CD4-positive, alpha-beta T cell treated with Interleukin-2 at 100 ng/mL for 4 hours (primary cell): ENCODE results near the gene FOSL2.

Experiments
- DNase-seq: peaks from one replicate; pipeline ENCODE4 v3.0.0-alpha.2; 2020; ENCODE audit warnings: low spot score

FOSL2 gene

DNA sequence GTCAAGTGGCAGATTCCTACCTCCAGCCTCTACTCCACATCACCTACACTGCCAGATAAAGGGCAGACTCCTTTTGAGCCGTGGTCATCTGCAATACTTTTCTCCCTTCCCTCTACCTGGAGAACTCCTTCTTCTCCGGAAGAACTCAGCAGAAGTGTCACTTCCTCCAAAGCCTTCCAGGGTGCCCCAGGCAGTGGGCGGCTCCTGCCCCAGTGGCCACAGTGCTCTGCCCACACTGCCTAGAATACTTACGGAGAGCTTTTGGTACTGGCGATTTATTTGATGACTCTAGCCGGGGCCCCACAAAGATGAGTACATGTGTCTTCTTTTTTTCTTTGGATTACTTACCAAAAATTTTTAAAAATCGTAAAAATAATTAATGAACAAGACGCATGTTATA is 39.7 kb downstream of the FOSL2 start:
- no peak for DNase-seq

GRCh38 chr2:28433215-28433614 is 40.6 kb downstream of the FOSL2 start:
- DNase-seq: no peak

DNA sequence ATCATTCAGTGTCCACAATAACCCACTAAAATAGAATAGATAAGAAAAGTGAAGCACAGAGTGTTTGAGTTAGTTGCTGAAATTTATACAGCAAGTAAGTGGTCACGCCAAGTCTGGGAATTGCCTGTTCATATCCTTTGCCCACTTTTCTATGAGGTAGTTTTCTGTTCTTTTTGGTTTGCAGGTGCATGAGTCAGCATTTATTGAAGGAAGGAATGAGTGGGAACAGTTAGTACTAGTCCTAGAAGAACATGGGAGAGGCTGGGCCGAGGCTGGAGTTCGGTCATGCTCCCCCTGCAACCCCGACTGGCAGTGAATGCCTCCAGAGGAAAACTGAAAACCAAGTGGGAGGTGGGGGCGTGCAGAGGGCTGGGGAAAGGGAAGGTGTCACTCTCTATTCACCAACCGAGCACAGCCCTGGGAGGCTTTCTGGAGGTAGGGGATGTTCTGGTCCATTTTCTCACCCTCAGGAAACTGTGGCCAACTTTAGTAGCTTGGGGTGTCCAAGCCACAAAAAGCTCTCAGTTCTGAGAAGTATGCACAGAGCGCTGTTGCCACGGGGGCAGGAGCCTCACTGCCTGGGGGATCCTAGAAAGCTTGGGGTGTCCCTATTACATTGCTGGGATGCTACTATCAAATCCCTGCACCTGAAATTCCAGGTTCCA is 41.4 kb downstream of the FOSL2 start:
- no peak for DNase-seq

- DNase-seq: no peak
Measured at GRCh38 chr2:28434600-28434989, 41.9 kb downstream of the FOSL2 start.

GRCh38 chr2:28435241-28435640 is 42.6 kb downstream of the FOSL2 start:
- no peak for DNase-seq

DNA sequence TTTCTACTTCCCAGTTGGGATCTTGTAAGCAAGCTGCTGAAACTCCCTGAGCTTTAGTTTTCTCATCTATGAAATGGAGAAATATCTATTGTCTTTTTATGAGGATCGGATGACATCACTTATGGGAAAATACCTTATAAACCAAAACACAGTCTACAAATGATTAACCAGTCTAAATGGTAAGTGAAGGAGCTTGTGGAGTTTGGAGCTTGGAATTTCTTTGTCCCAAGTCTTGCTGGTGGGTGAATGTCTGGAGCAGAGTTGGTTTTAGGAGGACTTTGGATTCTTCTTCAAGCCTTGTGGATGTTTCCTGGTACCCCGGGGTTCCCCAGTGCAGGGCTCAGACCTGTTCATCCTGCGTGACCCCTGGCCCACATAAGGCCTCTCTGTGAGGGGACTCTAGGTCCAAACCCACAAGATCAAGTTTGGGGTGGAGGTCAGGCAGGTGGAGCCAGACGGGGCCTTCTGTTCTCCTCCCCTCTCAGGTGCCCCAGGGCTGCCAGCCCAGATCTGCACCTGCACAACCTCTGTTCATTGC is 43.2 kb downstream of the FOSL2 start:
- DNase-seq: no peak

DNA sequence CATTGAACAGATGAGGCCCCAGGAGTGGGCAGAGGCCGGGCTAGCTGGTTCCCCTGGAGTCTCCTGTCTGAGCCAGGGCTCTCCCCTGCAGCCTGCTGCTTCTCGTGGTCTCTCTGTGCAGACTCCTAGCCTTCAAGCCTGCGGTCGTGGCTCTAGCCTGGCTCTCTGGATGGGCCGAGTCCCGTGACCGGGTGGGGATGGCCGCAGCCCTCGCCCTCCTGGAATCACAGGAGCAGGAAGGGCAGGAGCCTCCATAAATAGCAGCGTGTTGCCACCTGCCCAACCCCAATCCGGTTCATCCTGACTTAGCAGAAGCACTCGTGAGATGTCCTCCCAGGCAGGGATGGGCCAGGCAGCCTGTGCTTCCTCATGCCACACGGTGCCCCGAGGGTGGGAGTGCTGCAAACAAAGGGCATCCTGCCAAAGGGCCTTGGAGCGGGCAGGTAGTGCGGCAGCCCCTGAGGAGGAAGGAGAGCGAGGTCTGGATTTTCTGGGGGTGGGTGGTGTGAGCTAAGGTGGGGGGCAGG is 43.9 kb downstream of the FOSL2 start:
- no peak for DNase-seq

DNA sequence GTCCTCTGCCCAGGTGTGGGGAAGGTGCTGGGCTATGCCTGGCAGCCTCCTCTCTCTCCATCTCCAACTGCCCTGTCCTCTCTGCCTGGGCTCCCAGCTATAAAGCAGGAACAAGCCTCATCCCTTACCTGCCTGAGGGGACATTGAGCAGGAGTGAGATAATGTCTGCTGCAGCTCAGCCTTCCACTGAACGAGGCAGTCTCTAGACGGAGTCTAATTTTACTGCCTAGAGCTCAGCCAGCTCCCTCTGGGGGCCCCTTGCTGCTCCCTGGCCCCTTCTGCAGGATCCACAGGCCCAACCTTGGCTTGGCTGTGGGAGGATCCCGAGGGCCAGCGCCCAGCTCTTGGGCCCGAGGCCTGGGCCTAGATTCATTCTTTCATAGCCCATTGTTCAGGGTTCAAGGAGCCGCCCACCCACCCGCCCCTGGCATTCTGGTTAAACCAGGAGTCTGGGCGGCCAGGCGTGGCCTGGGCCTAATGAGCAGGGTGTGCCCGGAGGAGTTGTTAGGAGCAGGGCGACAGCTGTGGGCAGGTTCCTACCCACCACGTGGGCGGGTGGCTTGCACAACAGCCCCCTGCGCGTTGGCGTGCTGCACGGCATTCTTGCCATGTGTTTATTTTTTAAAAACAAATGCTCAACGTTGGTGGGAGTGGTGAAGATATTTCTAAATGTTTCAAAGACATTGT is 44.6 kb downstream of the FOSL2 start:
- DNase-seq: no peak

DNA sequence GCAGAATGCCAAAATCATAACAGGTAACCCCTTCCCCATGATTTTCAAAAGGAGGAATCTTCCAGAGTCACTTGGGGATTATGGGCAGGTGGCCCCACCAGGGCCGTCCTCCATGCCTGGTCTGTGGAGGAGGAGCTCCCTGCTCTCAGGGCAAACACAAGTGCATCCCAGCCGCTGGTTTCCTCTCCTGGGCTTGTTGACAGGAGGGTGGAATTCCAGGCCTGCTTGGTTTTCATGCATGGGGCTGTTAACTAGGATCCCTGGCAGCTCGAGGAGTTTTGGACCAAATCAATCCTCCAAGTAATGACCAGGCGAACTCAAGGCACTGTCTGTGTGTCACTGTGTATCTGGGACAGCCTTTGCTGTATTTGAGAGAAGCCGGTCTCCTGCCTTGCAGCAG is 45.3 kb downstream of the FOSL2 start:
- DNase-seq: no peak

DNA sequence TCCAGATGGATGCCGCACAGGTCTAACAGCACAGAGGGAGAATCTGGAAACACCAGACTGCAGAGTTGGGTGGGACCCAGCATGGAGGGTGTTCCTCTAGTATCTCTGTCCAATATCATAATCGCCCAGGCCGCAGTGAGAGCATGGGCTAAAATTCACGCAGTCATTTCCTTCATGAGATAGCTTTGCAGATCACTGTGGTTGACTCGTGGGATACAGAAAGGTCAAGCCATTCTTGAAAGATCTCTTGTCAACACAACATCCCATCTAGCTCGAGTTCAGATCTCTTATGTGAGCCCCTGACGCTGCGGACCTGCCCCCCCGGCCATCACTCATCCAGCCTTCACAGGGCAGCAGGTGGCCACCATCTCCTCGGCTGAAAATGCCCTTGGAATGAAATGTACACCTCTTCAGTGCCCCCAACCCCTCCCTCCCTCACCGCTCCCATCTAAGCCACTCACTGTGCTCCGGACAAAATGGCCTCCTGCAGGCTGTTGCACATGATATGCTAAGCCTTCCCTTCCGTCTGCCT is 45.9 kb downstream of the FOSL2 start:
- no peak for DNase-seq

- DNase-seq: no peak
Measured at GRCh38 chr2:28439127-28439526, 46.5 kb downstream of the FOSL2 start.

DNA sequence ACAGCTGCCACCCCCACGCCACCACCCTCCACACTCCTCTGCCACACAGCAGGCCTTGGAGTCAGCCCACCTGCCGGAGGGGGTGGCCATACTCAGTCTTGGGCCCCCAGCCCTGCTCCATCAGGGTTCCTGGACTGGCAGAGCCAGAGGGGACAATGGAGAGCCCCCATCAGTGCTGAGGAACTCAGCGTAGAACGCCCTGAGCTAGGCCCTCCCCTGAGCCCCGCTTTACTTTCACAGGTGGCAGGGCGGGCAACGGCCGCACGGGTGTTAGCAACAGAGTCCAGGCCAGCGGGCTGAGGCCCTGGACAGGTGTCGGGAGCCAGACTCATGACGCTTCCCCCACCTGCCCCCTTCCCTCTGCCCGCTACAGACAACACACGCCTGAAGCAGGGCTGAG is 47.1 kb downstream of the FOSL2 start:
- no peak for DNase-seq

DNA sequence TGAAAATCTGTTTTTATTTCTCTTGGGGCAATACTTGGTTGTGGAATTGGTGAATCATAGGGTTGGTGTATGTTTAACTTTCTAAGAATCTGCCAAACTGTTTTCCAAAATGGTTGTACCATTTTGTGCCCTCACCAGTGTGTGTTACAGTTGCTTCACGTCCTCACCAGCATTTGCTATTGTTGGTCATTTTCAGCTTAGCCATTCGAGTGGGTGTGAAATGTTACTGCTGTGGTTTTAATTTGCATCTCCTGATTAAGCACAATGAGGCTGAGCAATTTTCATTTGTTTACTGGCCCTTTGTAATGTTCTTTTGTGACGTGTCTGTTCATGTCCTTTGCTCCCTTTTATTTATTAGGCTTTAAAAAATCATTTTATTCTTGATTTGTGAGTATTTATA is 49.7 kb downstream of the FOSL2 start:
- no peak for DNase-seq

DNA sequence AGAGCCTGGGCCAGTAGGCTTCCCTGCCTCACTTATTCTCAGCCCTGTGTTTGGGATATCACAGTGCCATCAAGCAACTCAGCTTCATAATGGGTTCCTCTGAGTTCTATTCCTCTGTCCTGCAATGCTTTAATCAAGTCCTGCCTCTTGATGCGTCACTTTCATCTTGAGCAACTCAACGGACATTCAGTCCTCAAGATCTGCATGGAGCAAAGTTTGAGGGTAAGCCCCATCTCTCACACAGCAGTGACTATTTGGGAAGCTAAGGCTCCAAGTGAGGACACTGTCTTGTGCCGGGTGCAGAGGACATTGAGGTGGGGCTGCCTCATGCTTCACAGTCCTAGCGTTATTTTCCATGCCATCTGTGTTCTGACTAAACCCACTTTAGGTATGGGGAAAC is 52.3 kb downstream of the FOSL2 start:
- no peak for DNase-seq

GRCh38 chr2:28445448-28446258 is 53.0 kb downstream of the FOSL2 start:
- no peak for DNase-seq

- no peak for DNase-seq
Measured at GRCh38 chr2:28446531-28446930, 53.9 kb downstream of the FOSL2 start.

- no peak for DNase-seq
Measured at GRCh38 chr2:28447086-28447485, 54.4 kb downstream of the FOSL2 start.

DNA sequence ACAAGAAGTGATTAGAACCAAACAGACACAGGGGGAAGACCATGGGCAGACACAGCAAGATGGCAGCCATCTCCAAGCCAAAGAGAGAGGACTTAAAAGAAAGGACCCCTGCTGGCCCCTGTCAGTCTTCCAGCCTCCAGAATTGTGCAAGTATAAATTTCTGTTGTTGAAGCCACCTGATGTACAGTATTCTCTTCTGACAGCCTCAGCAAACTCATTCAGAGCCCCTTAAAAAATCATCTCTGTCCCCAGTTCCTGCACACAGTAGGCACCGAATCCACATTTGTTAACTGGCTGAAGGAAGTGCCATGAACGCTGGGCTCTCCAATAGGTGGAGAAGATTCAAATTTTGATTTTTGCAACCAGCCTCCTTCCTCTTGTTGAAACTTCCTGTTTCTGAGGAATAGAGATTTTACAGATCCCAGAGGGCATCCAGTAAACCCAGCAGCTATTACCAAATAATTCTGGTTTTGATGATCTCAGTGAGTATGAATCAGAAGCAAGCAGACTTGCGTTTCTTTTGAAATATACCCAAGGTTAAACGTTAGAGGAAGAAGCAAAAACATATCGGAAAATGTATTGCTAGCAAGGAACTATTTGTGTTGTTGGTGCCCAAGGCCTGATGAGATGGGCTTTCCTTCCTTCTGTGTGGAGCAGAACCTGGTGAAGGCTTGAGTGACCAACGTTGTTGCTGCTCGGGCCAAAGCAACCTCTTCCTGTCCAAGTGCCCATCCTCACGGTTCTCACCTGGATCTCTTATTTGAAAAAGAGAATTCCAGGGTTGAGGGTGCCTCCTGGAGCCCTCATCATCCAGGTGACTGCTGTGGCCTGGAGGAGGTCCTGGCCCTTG is 55.5 kb downstream of the FOSL2 start:
- no peak for DNase-seq

GRCh38 chr2:28448793-28449100 is 56.1 kb downstream of the FOSL2 start:
- DNase-seq: no peak

- DNase-seq: no peak
Measured at GRCh38 chr2:28449126-28449487, 56.4 kb downstream of the FOSL2 start.

DNA sequence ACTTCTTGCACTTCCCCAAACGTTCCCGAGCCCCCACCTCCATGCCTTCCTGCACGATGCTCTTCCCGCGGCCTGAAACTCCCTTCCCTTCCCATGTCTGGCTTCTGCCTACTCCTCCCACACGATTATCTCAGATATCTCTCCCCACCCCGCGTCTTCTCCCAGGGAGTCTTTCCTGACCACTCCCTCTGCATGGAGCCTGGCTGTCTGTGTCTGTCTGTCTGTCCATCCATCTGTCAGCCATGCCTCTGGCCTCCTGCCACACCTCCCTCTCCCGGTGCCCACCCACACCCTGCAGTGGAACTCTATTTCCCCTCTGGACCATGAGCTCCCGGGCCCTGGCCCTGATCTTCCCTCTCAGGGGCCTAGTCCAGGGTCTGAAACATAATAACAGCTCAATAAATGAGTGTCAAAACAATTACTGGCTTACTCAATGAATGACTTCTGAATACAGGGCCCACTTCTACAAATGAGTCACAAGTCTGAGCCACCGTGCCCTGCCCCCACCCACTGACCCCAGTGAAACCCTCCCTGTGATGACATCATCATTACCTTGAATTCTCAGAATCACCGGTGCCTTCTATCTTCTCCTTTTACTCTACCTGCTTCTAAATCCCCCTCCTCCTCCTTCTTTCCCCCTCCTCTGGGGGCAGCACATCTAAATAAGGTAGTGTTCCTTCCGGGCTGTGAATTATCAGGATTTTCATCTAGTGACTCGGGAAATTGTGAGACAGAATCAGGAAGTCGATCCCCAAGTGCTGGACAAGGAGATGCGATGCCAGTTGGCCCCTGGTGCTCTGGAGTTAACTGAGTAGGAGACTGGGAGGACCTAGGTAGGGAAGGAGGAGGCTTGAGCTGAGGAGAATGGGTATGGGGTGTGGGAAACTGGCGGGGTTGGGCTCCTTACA is 57.1 kb downstream of the FOSL2 start:
- peak; percentile 69 for DNase-seq
